Mucosa of stomach (tissue), 1 donor: ENCODE measurements around the gene TMUB1.
A peak's percentile ranks its signal among the peaks of the same experiment; 100 is the strongest.
"Not testable (repeated sequence)": the region's sequence is repeated elsewhere in the genome, so short reads cannot be mapped to it uniquely, and the experiment has no call there.

Source experiments
- H3K27me3 ChIP-seq: one replicate; pipeline ENCODE4 v1.7.0; 2013; ENCODE audit warnings: mild to moderate bottlenecking, low read length; ENCODE audit not compliant: control insufficient read depth, insufficient read depth
- H3K36me3 ChIP-seq: one replicate; pipeline ENCODE4 v1.7.0; 2013; ENCODE audit warnings: low read length; ENCODE audit not compliant: control insufficient read depth, insufficient read depth
- H3K4me1 ChIP-seq: one replicate; pipeline ENCODE4 v1.7.0; 2013; ENCODE audit warnings: mild to moderate bottlenecking, low read length; ENCODE audit not compliant: control insufficient read depth, insufficient read depth
- H3K4me3 ChIP-seq: one replicate; pipeline ENCODE4 v1.7.0; 2013; ENCODE audit warnings: low read length
- H3K9ac ChIP-seq: one replicate; pipeline ENCODE4 v1.7.0; 2013; ENCODE audit warnings: mild to moderate bottlenecking, low read length, moderate library complexity
- H3K9me3 ChIP-seq: one replicate; pipeline ENCODE4 v1.7.0; 2013; ENCODE audit warnings: mild to moderate bottlenecking, low read length, moderate library complexity; ENCODE audit not compliant: control insufficient read depth
- donor health status: Pancreatic carcinoma.

TMUB1 gene

GRCh38 chr7:151045967-151046366, 37.3 kb downstream of the TMUB1 start:
- Histone ChIP-seq H3K9ac (no peak overlapping the region), H3K27me3 (peaks cover 13% of the 10 kb centered on the region), H3K4me1 (no peaks in the 10 kb centered on the region), H3K4me3 (no peak overlapping the region), H3K9me3 (no peaks in the 10 kb centered on the region), H3K36me3 (no peaks in the 10 kb centered on the region)

- Histone ChIP-seq H3K9ac (no peak overlapping the region), H3K4me1 (peaks cover 3% of the 10 kb centered on the region), H3K36me3 (no peaks in the 10 kb centered on the region), H3K4me3 (no peak overlapping the region), H3K27me3 (peaks cover 8% of the 10 kb centered on the region), H3K9me3 (no peaks in the 10 kb centered on the region)
Observed at GRCh38 chr7:151045262-151045661, 38.0 kb downstream of the TMUB1 start.

GRCh38 chr7:151043959-151044358, 39.3 kb downstream of the TMUB1 start:
- Histone ChIP-seq H3K4me1 (peaks cover 16% of the 10 kb centered on the region), H3K9me3 (no peaks in the 10 kb centered on the region), H3K4me3 (no peak overlapping the region), H3K36me3 (no peaks in the 10 kb centered on the region), H3K27me3 (no peaks in the 10 kb centered on the region), H3K9ac (no peak overlapping the region)

- not testable (repeated sequence) for H3K27me3 ChIP-seq, H3K9me3 ChIP-seq, H3K36me3 ChIP-seq, H3K9ac ChIP-seq, H3K4me3 ChIP-seq
- H3K4me1 ChIP-seq: peaks cover 21% of the 10 kb centered on the region
Observed at GRCh38 chr7:151043449-151043848, 39.8 kb downstream of the TMUB1 start.

- no peaks in the 10 kb centered on the region for H3K36me3 ChIP-seq
- peaks cover 23% of the 10 kb centered on the region for H3K4me1 ChIP-seq
- no peaks in the 10 kb centered on the region for H3K27me3 ChIP-seq
- no peak overlapping the region for H3K9ac ChIP-seq
- no peaks in the 10 kb centered on the region for H3K9me3 ChIP-seq
- no peak overlapping the region for H3K4me3 ChIP-seq
Observed at GRCh38 chr7:151040616-151041375, 42.5 kb downstream of the TMUB1 start.

- H3K9ac ChIP-seq: no peak overlapping the region
- H3K4me3 ChIP-seq: no peak overlapping the region
- H3K36me3 ChIP-seq: no peaks in the 10 kb centered on the region
- H3K27me3 ChIP-seq: no peaks in the 10 kb centered on the region
- no peaks in the 10 kb centered on the region for H3K9me3 ChIP-seq
- H3K4me1 ChIP-seq: peaks cover 23% of the 10 kb centered on the region
Observed at GRCh38 chr7:151039850-151040548, 43.3 kb downstream of the TMUB1 start.

- Histone ChIP-seq H3K4me3 (no peak overlapping the region), H3K36me3 (no peaks in the 10 kb centered on the region), H3K4me1 (peaks cover 23% of the 10 kb centered on the region), H3K27me3 (no peaks in the 10 kb centered on the region), H3K9ac (peak overlapping the region; percentile 31), H3K9me3 (no peaks in the 10 kb centered on the region)
Observed at GRCh38 chr7:151038951-151039849, 44.1 kb downstream of the TMUB1 start.

GRCh38 chr7:151035902-151036301, 47.4 kb downstream of the TMUB1 start:
- Histone ChIP-seq H3K9me3 (no peaks in the 10 kb centered on the region), H3K4me1 (peaks cover 23% of the 10 kb centered on the region), H3K27me3 (no peaks in the 10 kb centered on the region), H3K4me3 (no peak overlapping the region), H3K9ac (no peak overlapping the region), H3K36me3 (no peaks in the 10 kb centered on the region)

GRCh38 chr7:151035026-151035717, 48.1 kb downstream of the TMUB1 start:
- no peaks in the 10 kb centered on the region for H3K27me3 ChIP-seq
- peaks cover 19% of the 10 kb centered on the region for H3K4me1 ChIP-seq
- no peaks in the 10 kb centered on the region for H3K9me3 ChIP-seq
- no peaks in the 10 kb centered on the region for H3K36me3 ChIP-seq
- H3K4me3 ChIP-seq: no peak overlapping the region
- no peak overlapping the region for H3K9ac ChIP-seq

GRCh38 chr7:151034312-151035025, 48.8 kb downstream of the TMUB1 start:
- Histone ChIP-seq H3K36me3 (no peaks in the 10 kb centered on the region), H3K4me1 (peaks cover 12% of the 10 kb centered on the region), H3K4me3 (no peak overlapping the region), H3K27me3 (no peaks in the 10 kb centered on the region), H3K9me3 (no peaks in the 10 kb centered on the region), H3K9ac (no peak overlapping the region)

GRCh38 chr7:151033864-151034249, 49.4 kb downstream of the TMUB1 start:
- Histone ChIP-seq H3K36me3 (no peaks in the 10 kb centered on the region), H3K9me3 (no peaks in the 10 kb centered on the region), H3K4me3 (no peak overlapping the region), H3K4me1 (peaks cover 9% of the 10 kb centered on the region), H3K9ac (no peak overlapping the region), H3K27me3 (no peaks in the 10 kb centered on the region)
